ENCODE data around the gene ALCAM.

DNA sequence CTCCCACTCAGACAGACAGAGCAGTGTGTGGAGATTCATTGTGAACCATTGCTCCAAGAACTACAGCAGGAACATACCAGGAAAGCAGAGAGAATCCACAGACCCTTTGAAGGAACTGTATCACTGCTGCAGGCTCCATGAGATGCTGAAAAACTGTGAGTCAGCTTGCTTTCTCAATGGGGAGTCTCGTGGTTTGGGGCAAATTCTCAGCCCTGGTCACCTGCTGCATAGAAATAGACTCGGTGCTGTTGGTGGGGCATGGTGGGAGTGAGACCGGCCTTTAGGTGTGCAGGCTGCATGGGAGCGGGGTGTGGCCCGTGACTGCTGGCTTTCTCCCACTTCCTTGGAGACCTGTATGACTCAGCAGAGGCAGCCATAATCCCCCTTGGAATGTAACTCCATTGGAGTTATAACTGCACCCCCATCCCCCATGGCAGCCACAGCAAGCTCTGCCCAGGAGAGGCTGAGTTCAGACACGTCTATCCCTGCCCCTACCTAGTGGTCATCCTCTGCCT lies 35.6 kb downstream of the ALCAM start:
- TF ChIP-seq, protein P1, sequence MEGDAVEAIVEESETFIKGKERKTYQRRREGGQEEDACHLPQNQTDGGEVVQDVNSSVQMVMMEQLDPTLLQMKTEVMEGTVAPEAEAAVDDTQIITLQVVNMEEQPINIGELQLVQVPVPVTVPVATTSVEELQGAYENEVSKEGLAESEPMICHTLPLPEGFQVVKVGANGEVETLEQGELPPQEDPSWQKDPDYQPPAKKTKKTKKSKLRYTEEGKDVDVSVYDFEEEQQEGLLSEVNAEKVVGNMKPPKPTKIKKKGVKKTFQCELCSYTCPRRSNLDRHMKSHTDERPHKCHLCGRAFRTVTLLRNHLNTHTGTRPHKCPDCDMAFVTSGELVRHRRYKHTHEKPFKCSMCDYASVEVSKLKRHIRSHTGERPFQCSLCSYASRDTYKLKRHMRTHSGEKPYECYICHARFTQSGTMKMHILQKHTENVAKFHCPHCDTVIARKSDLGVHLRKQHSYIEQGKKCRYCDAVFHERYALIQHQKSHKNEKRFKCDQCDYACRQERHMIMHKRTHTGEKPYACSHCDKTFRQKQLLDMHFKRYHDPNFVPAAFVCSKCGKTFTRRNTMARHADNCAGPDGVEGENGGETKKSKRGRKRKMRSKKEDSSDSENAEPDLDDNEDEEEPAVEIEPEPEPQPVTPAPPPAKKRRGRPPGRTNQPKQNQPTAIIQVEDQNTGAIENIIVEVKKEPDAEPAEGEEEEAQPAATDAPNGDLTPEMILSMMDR (IDR thresholded peaks at IDR 0.05): no peak
- no peak for TF ChIP-seq POLR2A (IDR thresholded peaks at IDR 0.05)
